HG03196 (cell line): ENCODE results near the gene BCL2L14.

Experiments
- ATAC-seq: cut with Tn5 transposase; IDR thresholded peaks from one replicate; pipeline ENCODE4 v1.9.1; 2021; ENCODE audit not compliant: unreplicated experiment

BCL2L14 gene, protein sequence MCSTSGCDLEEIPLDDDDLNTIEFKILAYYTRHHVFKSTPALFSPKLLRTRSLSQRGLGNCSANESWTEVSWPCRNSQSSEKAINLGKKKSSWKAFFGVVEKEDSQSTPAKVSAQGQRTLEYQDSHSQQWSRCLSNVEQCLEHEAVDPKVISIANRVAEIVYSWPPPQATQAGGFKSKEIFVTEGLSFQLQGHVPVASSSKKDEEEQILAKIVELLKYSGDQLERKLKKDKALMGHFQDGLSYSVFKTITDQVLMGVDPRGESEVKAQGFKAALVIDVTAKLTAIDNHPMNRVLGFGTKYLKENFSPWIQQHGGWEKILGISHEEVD

DNA sequence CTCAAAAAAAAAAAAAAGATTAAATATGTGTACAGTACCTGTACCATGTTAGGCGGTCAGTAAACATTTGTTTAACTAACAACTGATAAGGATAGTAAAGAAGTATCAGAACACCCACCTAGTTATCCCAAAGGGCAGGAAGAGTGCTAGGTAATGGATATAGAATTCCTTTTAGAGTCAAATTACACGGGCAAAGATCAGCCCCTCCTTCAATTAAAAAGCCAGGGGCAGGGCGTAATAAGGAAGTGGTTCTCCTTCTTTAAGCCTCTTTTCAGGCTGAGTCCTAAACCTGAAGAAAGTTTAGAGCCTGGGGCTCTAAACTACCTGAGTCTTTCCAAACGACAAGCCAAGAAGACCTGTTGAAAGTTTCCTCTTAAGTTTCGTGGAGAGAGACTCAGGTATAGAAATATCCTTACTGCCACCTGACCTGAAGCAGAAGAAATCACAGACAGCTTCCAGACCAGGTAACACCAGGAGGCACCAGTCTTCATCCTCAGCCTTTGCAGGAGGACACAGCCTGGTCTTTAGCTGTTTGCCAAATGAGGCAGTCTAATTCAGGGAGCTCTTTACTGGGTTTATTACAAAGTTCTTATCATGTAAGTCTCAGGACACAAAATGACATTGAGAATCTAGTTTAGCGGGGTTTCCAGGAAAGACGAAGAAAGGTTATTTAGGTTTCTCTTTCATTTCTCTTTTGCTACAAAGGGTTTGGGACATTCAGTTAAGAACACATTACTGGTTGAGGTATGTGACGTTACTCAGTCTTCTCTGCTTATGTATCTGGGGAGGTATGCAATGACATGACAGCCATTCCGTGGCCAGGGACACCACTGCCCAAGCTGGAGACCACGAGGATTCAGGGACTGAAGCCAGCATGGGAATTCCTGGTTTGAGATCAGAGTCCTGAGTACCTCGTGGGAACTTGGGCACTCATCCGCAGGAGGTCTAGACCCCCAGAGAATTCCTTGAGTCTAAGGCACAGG is at the start of gene BCL2L14:
BCL2L14 (plus strand) TSS at position 266 of the 983 bp plus-strand sequence. CDS start 8,367 bp downstream, outside the sequence.
- ATAC-seq: no peak

DNA sequence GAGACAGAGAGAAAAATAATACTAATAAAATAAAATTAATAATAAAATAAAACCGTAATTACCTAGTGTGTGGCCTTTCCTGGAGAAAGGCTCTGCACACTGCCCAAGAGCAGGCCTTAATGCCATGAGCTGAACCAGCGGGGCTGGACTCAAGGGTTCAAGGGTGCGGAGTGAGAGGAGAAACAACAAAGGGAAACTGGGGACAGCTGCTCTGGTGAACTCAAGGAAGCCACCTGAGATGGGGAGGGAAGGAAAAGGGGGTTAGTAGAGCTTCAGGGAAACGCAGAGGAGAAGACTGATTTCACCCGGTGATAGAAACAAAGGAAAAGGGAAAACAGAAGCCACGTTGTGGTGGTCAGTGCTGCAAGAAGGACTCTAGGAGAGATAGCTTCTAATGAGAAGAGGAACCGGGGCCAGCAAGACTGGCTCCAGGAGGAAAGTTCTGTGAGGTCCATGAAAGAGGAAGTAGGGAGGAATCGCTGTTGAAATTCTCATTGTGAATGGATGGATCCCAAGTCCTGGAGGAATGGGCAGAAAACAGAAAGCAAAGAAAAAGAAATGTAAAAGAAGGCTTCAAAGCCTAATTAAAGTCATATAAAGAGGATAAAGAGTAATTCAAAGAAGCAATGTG is 48.3 kb upstream of the BCL2L14 start:
- no peak for ATAC-seq

DNA sequence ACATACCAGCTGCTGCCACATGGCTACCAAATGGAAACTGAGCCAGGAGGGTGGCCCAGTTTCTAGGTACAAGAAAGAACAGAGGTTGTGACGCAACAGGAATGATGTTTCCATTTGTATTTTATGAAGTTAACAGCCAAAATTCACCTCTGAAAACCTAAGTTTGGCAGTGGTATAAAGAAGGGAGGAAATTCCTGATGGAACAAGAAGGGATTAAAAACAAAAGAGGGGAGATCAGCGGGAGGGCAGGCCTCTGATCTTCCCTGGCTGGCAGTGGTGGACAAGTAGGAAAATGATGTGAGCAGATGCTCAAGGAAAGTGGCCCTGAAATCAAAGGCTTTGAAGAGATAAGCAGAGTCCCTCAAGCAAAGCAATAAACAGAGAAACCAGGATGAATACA is 47.3 kb upstream of the BCL2L14 start:
- no peak for ATAC-seq

DNA sequence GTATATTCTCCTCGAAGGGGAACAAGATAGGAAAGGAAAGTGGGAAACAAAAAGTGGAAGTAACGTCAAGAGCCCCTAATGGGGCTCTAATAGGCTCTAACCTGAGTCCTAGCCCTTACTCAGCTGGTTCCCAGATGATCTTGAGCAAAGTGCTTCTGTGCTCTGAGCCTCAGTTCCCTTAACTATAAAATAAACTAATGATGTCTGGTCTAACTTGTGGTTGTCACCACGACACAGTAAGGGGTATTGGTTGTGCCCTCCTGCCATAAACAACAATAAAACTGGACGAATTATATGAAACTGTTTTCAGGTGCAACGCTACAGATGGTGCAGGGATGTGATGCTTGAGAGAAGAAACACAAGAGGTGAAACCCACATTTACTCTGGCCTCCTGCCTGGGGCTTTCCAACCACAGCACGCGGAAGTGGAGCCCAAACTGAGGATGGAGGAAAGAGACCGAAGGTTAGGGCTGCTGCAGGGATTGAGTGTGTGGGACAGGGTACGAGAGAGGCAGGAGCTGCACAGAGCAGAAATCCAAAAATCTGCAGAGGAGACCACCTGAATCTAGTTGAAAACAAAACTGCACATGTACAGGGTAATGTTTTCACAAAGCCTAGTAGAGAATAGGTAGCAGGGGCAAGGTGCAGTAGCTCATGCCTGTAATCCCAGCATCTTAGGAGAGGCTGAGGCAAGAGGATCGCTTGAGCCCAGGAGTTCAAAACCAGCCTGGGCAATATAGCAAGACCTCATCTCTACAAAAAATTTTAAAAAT is 45.6 kb upstream of the BCL2L14 start:
- peak; percentile 85 for ATAC-seq

DNA sequence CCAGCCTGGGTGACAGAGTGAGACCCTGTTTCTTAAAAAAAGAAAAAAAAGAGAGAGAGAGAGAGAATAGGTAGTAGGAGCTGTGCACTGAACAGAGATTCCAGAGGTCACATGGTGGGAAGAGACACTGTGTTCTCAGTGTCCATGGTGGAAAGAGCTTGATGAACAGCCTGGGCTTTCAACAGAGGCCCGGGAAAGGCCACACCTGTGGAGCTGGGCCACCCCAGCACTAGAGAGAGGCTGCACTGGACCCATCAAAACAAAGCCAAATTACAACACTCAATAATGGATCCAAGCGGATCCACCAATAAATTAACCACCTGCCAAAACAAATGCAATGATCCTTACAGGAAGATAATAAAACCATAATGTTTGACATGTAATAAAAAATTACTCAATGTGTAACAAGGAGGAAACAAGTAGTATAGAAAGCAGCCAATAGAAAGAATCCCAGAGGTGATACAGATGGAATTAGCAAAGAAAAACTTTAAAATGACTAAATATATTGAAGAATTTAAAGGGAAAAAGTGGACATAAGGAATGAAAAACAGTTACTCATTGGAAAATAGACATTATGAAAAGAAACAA is 44.8 kb upstream of the BCL2L14 start:
- no peak for ATAC-seq

DNA sequence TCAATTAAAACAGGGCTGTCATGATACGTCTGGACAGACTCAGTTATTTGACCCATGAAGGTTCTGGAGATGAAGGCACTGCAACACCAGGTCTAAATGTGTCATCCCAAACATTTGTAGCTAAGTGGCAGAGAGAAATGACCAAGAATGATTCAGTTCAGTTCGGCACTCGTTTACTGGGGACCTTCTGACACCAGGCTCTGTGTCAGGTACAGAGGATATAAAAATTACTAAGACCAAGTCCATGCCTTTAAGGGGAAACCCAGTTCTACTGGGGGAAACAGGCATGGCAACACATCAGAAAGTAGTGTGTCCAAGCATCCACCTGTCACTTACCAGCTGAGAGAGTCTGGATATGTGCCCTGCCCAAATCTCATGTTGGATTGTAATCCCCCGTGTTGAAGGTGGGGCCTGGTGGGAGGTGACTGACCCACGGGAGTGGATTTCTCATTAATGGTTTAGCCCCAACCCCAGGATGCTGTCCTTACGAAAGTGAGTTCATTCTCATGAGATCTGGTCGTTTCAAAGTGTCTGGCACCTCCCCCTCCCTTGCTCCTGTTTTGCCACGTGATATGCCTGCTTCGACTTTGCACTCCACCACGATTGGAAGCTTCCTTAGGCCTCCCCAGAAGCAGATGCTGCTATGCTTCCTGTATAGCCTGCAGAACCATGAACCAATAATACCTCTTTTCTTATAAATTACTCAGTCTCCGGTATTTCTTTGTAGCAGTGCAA is 41.9 kb upstream of the BCL2L14 start:
- ATAC-seq: no peak

DNA sequence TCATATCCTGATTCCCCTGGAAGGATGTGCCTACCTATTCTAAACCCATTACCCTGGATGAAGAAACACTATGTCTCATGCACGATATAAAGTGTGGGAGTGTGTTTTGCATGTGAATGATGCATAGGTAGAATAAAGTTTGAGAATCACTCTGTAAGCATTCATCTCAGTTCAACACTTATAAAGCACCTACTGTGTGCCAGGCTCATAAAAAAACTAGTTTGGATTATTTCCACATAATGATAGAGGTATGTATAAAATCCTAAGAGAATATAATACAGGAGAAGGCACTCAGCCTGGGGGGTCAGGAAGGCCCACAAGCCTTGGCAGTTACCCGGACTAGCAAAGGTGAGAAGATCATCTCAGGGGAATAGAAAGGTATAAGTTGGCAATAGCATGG is 41.1 kb upstream of the BCL2L14 start:
- ATAC-seq: no peak

DNA sequence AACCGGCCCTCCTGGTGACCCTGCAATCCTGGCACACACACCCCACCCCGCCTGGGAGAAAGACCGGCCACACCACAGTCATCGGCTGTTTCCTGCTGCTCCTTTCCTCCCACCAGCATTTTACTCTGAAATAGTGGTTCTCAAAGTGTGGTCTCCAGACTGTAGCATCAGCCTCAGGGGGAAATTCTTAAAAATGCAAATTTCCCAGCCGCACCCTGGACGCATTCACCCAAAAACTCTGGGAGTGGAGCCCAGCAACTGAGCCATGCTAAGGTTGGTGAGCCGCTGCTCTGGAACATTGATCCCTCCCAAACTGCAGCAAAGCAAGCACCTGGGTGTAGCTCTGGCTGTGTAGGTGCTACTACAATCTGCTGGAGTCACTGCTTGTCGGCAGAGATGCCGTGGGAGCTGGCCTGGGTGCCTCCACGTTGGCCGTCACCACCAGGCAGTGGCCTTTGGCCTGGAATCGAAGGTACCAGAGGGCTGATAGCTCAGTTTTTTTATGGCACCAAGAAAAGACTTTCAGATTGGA is 38.4 kb upstream of the BCL2L14 start:
- ATAC-seq: no peak

DNA sequence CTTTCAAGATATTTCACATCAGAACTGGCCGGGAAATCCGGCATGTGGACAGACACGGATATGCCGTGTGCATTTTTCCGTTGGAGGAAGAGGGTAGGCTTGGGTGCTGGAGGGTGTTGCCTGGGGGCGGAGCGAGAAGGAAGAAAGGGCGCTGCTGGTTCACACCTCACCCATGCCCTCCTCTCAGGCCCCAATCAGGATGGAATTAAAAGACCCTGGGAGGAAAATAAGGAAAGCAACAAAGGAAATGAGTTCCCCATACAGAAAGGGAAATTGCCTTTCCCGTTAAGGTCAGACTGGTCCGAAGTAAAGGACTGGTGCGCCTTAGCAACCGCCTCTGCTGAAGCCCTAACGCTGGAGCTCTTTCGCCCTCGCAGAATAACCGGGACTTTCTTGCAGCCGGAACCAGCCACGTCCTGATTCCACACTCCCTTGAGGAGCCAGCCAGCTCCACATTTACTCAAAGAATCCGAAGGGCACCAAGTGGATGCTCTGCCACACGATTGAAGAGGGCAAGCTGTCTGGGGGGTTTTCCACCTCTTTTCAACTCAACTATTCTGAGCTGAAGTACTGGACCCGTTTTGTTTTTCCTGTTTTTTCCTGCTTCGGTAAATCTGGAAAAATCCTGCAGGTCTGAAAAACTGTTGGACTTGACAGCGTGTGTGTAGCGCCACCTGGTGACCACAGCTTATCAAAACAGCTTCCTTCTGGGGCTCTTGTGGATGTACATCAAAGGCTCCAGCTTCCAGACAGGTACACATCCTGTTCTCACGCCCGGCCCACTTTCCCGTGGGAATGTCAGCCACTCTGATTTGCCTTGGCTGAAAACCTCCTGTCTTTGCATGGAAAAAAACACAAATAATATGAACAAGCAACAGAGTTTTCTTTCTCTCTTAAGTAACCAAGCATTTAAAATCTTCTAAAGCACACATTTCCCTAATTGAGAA is 37.6 kb upstream of the BCL2L14 start:
- ATAC-seq: no peak

DNA sequence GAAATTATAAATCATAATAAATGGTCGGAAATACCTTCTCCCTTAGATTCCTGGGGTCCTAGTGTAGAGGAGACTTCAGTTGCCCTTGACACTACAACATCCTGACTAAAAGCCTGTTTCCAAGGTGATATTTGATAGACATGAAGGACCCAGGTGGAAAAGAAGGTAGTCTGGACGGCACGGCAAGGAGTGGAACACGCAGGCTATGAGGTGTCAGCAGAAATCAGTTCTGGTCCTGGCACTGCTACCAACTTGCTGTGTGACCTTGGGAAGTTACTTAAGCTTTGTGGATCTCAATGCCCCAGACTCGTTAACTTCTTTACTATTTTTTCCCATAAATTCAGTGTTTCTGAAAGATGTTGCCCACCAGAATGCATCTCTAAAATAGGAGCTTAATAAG is 36.9 kb upstream of the BCL2L14 start:
- ATAC-seq: no peak

DNA sequence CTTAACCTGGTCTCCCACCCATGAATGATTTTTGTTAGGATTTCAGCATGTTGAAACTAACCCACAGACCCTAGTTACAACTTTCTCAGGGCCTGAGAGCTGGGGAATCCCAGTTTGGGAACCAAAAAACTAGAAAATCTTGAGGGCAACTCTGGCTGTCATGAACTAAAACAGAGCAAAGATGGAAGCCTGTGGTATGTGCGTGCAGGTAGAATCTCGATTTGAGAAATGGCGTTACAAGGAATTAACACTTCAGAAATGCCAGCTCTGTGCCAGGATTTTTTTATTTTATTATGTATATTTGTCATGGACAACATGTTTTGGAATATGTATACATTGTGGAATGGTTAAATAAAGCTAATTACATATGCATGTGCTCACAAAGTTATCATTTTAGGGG is 36.4 kb upstream of the BCL2L14 start:
- ATAC-seq: no peak

DNA sequence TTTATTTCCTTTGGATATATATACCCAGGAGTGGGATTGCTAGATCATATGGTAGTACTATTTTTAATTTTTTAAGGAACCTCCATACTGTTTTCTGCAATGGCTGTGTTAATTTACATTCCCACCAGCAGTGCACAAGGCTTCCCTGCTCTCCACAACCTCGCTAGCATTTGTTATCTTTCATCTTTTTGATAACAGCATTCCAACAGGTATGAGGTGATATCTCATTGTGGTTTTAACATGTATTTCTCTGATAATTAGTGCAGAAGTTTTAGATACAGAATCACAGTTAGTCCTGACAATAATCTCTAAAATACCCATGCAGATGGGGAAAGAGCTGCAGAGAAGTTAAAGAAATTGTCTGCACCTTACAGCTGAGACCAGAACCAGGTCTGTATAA is 35.5 kb upstream of the BCL2L14 start:
- no peak for ATAC-seq

DNA sequence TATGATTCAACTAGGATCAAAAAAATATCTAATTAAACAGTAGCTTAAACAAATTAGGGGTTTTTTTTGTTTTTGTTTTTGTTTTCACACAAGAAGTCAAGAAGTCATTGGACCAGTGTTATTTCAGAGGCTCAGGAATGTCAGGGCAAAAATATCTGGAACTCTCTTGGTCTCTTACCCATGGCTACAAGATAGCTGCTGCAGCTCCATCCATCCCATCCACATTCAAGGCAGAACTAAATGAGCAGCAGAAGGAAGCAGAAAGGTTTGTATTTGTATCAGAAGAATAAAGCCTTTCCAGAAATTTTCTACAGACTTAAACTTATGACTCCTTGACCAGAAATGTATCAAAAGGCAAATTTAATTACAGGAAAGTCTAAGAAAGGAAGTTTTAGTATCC is 33.8 kb upstream of the BCL2L14 start:
- ATAC-seq: no peak

DNA sequence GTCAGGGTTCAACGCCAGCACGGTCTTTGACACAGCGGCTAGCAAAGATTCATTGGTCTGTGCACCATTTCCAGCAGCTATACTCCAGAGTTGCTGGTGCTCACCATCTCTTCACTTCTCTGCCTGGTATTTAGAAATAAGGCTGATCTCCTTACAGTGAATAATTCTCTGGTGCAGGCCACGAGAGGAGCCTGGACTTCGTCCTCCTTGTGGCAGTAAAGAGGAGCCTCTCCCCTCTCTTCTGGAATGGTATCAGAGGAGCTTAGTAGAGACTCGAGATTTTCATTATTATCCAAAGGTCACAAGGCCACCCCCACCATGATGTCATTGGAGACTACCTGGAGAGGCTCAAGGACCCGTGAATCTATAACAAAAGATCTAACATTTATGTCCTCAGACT is 30.8 kb upstream of the BCL2L14 start:
- no peak for ATAC-seq

DNA sequence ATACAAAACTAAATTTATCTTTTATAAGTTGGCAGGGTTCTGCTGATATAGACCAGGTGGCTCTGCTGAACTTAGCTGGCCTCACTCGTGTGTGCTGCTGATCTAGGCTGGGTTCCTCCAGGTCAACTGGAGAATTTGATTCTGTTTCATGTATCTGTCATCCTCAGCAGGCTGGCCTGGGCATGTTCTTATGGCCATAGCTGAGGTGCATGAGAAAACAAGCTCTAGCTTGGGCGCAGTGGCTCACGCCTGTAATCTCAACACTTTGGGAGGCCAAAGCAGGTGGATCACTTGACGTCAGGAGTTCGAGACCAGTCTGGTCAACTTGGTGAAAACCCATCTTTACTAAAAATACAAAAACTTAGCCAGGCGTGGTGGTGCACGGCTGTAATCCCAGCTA is 24.3 kb upstream of the BCL2L14 start:
- no peak for ATAC-seq

DNA sequence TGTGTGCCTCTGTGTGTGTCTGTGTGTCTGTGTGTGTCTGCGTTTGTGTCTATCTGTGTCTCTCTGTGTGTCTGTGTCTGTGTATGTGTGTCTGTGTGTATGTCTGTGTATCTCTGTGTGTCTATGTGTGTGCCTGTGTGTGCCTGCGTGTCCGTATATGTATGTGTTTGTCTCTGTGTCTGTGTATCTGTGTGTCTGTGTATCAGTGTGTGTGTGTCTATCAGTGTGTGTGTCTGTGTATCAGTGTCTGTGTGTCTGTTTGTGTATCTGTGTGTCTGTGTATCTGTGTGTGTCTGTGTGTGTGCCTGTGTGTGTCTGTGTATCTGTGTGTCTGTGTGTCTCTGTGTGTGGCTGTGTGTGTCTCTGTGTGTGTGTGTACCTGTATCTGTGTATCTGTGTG is 23.1 kb upstream of the BCL2L14 start:
- no peak for ATAC-seq

DNA sequence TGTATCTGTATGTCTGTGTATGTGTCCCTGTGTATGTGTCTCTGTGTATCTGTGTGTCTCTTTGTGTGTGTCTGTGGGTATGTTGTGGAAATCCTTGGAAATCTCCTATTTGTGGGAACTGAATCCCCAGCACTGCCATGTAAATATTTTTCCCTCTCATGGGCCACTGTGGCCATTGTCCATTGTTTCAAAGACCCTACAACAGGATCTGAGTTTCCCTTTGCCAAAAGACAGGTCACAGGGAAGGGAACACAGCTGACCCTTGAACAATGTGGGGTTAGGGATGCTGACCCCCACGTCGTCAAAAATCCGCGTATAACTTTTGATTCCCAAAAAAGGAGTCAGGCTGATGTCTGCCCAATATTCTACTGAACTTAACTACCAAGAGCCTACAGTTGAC is 22.5 kb upstream of the BCL2L14 start:
- no peak for ATAC-seq

DNA sequence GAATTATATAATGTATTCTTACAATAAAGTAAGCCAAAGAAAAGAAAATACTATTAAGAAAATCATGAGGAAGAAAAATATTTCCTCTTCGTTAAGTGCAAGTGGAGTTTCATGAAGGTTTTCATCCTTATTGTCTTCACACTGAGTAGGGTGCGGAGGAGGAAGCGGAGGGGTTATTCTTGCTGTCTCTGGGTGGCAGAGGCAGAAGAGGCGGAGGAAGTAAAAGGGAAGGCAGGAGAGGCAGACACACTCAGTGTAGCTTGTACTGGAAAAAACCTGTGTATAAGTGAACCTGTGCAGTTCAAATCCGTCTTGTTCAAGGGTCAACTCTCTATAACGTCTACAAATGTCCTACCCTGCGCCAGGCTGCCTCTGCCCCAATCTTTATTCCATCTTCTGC is 22.0 kb upstream of the BCL2L14 start:
- no peak for ATAC-seq
